ENCODE results near the gene DAPK2.

Gene DAPK2

DNA sequence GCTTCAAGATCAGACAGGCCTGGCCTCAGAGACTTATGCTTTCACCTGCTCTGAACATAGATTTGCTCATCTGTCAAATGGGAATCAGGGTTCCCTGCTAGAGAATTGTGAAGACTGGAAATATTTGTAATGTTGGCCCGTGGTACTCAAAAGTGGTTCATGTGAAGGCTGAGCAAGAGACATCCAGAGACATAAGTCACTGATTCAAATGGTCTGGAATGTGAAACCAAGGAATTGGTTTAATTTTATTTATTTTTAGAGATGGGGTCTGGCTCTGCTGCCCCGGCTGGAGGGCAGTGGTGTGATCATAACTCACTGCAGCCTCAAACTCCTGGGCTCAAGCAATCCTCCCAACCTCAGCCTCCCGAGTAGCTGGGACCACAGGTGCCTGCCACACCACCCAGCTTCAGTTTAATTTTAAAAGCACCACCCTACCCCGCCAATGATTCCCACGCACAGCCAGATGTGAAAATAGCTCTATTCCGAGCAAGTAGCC, 60.1 kb downstream of the DAPK2 start:
- H3K36me3 Mint-ChIP-seq (ENCODE audit: low read depth): peaks cover 5% of the 10 kb centered on the region
- H3K9me3 Mint-ChIP-seq: no peaks in the 10 kb centered on the region
- H3K27me3 Mint-ChIP-seq (ENCODE audit: low read depth): no peaks in the 10 kb centered on the region
- H3K4me3 Mint-ChIP-seq: no peak overlapping the region
- H3K4me1 Mint-ChIP-seq (ENCODE audit: low read depth): peaks cover 9% of the 10 kb centered on the region
- H3K27ac Mint-ChIP-seq: no peak overlapping the region

DNA sequence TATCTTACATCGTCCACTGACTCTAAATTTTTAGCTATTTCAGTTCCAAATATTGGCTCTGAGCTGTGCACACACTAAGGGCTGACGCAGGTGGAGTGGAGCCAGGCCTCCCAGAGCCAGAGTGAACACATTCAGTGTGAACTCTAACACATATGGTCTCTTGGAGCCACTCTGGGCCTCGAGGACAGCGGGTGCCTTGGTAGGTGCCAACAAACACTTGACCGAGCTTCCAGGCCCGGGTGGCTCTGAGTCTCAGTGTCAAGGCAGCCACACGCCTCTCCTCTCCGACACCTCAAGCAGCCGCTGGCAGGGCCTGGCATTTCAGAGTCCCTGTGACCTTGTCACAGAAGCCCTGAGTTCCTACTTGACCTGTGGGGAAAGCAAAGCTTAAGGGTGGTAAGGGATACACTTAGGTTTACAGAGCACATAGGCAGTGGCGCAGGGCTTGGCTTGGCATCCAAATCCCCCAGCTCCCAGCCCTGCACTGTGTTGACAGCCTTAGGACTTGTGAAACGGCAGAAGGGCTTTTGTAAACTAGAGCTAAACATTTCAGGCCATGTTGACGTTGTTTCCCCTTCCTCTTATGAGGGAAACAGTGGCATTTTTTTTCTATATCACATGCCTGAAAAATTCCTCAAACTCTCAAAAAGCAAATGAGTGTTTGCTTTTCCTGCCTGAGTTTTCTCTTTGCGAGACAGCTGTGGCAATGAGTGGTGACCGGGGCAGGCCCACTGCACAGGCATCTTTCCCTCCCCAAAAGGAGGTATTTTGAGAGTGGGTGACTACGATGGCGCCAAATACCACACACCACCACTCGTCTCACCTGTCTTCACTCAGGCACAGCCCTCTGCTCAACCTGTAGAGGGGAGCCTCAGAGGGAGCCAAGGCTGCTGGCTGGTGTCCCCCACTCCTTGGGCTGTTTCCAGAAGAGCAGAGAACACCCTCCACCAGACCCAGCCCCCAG, 60.8 kb downstream of the DAPK2 start:
- peaks cover 6% of the 10 kb centered on the region for H3K4me1 Mint-ChIP-seq (ENCODE audit: low read depth)
- H3K27me3 Mint-ChIP-seq (ENCODE audit: low read depth): no peaks in the 10 kb centered on the region
- H3K9me3 Mint-ChIP-seq: no peaks in the 10 kb centered on the region
- no peak overlapping the region for H3K4me3 Mint-ChIP-seq
- peaks cover 5% of the 10 kb centered on the region for H3K36me3 Mint-ChIP-seq (ENCODE audit: low read depth)
- H3K27ac Mint-ChIP-seq: no peak overlapping the region

DNA sequence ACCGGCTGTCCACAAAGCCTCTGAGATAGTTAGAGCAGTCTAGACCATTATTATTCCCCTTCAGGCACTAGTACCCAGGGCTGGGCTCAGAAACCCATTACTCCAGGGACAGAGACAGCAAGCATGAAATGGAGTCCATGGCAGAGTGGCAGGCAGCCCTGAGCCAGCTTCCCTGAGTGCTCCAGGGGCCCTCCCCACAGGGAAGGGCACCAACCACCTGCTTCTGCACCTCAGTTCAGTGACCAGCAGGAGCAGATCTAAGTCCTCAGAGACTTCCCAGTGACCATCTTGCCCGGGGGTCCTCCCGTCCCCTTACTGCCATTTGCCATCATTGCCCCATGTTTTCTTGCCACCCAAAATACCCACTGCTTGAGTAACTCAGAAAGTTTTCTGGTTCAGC, 62.0 kb downstream of the DAPK2 start:
- Mint-ChIP-seq H3K36me3 (ENCODE audit: low read depth) (peaks cover 5% of the 10 kb centered on the region), H3K4me3 (no peak overlapping the region), H3K4me1 (ENCODE audit: low read depth) (peaks cover 6% of the 10 kb centered on the region), H3K9me3 (no peaks in the 10 kb centered on the region), H3K27ac (no peak overlapping the region), H3K27me3 (ENCODE audit: low read depth) (no peaks in the 10 kb centered on the region)

DNA sequence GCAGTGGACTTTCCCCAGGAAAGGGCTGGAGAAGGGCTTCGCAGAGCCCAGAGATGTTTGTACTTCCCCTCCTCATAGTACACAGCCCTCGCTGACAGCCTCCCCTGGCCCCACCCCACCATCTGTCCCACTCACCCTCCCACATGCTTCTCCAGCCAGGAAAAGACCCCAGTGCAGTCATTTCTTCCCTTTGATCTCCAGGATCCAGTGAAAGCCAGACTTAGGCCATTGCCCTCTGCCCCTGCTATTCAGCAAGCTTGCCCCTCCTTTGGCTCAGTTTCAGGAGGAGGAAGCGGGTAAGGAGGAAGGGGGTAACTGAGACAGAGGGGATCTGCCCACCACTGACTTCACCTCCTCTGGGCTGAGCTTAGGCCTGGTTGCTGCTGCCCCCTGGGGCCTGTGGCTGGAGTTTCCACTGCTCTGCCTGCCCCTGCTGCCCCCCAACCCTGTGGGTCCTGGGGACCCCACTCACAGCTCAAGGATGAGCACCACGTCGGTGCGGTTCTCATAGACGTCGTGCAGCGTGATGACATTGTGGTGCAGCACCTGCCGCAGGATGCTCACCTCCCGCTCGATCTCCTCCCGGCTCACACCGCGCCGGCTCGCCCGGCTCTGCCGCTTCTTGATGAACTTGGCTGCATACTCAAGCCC, 63.1 kb downstream of the DAPK2 start:
- no peak overlapping the region for H3K4me3 Mint-ChIP-seq
- H3K4me1 Mint-ChIP-seq (ENCODE audit: low read depth): peaks cover 6% of the 10 kb centered on the region
- no peaks in the 10 kb centered on the region for H3K27me3 Mint-ChIP-seq (ENCODE audit: low read depth)
- H3K9me3 Mint-ChIP-seq: no peaks in the 10 kb centered on the region
- H3K27ac Mint-ChIP-seq: no peak overlapping the region
- H3K36me3 Mint-ChIP-seq (ENCODE audit: low read depth): peaks cover 5% of the 10 kb centered on the region

DNA sequence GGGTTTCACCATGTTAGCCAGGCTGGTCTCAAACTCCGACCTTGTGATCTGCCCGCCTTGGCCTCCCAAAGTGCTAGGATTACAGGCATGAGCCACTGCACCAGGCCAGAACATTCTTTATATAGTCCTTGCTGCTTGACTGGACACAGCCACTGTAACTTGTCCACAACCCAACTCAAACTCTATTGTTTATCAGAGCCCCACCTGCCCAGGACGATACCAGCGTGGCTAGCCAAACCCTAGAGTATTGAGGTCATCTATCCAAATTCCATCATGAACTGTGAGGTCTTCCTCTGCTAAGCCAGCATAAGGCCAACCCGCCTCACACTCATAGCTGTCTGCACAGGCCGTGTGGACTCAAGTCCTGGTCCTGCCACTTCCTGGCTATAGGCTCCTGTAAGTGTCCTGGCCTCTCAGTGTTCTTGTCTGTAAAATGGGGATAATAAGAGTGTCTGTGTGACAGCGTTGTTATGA, 63.9 kb downstream of the DAPK2 start:
- H3K27ac Mint-ChIP-seq: no peak overlapping the region

DNA sequence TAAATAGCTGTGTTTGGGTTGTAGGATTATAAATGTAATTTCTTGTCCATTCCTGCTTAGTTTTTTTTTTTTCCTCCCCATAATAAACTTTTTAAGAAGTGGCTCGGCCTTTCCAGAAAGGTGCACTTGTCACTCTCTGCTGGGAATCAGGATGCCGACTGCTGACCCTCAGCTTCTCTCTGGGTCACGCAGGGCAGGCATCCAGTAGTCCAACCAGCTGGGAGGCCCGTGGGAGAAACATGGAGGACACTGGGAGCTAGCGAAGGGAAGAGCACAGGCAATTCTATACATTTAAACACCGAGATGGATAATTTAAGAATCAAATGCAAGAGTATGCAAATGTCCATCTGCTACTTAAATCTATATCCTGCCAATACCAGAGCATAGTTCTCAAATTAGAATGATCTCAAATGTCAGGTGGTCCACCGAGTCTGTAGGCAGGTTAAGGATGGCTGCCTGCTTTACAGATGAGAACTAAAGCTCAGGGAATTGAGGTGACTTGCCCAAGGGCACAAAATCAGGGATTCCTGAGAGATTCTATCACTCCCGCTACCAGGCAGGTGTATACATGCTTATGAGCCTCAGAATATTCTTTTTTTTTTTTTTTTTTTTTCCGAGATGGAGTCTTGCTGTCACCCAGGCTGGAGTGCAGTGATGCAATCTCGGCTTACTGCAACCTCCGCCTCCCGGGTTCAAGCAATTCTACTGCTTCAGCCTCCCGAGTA, 64.5 kb downstream of the DAPK2 start:
- Mint-ChIP-seq H3K36me3 (ENCODE audit: low read depth) (peaks cover 5% of the 10 kb centered on the region), H3K4me3 (no peak overlapping the region), H3K9me3 (no peaks in the 10 kb centered on the region), H3K27ac (no peak overlapping the region), H3K27me3 (ENCODE audit: low read depth) (no peaks in the 10 kb centered on the region), H3K4me1 (ENCODE audit: low read depth) (peaks cover 4% of the 10 kb centered on the region)

More for the DNA sequence above, 63.9 kb downstream of the DAPK2 start:
- H3K36me3 Mint-ChIP-seq (ENCODE audit: low read depth): peaks cover 5% of the 10 kb centered on the region
- peaks cover 6% of the 10 kb centered on the region for H3K4me1 Mint-ChIP-seq (ENCODE audit: low read depth)
- no peak overlapping the region for H3K4me3 Mint-ChIP-seq
- no peaks in the 10 kb centered on the region for H3K27me3 Mint-ChIP-seq (ENCODE audit: low read depth)
- no peaks in the 10 kb centered on the region for H3K9me3 Mint-ChIP-seq

DNA sequence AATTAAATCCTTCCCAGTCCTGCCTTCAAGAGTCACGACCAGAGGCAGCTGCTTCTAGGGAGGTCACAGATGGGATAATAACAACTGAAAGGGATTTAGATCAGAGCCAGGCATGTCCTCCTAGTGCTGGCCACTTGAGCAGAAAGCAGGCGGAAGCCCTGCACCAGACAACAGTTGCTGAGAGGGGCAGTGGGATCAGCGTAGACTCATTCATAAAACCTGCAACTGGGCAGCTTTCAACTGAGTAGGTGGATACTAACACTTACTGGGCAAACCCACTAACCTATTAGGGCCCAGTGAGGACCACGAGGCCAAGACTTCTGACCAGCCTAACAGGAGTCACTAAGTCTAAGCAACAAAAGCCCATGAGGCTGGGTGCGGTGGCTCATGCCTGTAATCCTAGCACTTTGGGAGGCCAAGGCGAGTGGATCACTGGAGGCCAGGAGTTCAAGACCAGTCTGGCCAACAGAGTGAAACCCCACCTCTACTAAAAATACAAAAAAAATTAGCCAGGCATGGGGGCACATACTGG, 67.0 kb downstream of the DAPK2 start:
- H3K27me3 Mint-ChIP-seq (ENCODE audit: low read depth): no peaks in the 10 kb centered on the region
- no peak overlapping the region for H3K27ac Mint-ChIP-seq
- H3K4me1 Mint-ChIP-seq (ENCODE audit: low read depth): peaks cover 2% of the 10 kb centered on the region
- no peak overlapping the region for H3K4me3 Mint-ChIP-seq
- peaks cover 5% of the 10 kb centered on the region for H3K36me3 Mint-ChIP-seq (ENCODE audit: low read depth)
- no peaks in the 10 kb centered on the region for H3K9me3 Mint-ChIP-seq

DNA sequence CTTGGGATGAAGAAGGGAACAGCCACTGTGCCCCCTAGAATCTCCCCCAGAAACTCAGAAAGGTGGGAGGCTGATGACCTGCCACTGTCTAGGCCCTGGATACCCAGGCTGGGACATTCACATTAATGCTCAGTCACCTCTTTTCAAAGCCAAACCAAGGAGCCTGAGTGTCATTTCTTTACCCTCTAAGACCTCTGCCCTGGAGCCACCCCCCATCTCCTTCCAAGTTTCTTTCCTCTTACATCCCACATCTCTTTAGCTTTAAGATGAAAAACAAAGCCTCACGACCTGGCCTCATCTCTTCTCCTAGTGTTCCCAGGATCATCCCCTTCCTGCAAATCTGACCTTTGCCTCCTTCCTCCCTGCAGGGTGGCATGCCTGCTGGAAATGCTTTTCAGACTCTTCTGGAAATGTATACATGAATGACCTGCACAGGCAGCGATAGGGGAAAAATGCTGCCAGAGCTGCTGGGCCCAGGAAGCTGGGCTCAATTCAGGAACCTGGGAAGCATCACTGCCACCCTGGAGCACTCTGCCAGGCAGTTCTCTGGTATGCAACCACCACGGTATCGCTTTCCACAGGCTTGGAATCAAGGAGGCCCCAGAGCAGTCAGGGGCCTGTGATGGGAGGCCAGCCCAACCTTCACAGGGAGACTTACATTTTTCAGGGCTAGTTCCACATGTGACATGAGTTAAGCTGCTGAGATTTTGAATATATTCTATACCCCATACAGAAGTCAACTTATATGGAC, 67.6 kb downstream of the DAPK2 start:
- peaks cover 6% of the 10 kb centered on the region for H3K36me3 Mint-ChIP-seq (ENCODE audit: low read depth)
- H3K27me3 Mint-ChIP-seq (ENCODE audit: low read depth): no peaks in the 10 kb centered on the region
- no peak overlapping the region for H3K27ac Mint-ChIP-seq
- H3K9me3 Mint-ChIP-seq: no peaks in the 10 kb centered on the region
- H3K4me1 Mint-ChIP-seq (ENCODE audit: low read depth): peaks cover 2% of the 10 kb centered on the region
- H3K4me3 Mint-ChIP-seq: no peak overlapping the region

DNA sequence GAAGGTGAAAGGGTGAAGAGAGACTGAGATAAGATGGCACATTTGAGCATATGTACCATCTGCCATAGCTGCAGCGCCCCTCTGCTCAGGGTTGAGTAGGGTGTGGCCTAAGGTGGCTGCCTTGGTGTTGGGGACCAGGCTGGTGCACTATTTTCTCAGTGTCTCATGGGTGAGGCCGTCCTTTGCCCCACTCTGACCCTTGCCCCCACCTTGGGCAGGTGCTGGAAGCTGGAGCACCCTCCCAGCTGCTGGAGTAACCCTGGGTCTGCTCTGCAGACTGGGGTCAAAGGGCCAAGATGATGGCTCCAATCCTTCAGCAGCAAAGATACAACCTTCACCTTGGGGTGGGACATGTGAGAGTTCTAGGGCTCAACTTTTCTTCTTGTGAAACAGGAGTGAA, 69.2 kb downstream of the DAPK2 start:
- no peak overlapping the region for H3K27ac Mint-ChIP-seq
- H3K4me3 Mint-ChIP-seq: no peak overlapping the region
- H3K9me3 Mint-ChIP-seq: no peaks in the 10 kb centered on the region
- H3K4me1 Mint-ChIP-seq (ENCODE audit: low read depth): peaks cover 10% of the 10 kb centered on the region
- peaks cover 6% of the 10 kb centered on the region for H3K36me3 Mint-ChIP-seq (ENCODE audit: low read depth)
- H3K27me3 Mint-ChIP-seq (ENCODE audit: low read depth): no peaks in the 10 kb centered on the region

DNA sequence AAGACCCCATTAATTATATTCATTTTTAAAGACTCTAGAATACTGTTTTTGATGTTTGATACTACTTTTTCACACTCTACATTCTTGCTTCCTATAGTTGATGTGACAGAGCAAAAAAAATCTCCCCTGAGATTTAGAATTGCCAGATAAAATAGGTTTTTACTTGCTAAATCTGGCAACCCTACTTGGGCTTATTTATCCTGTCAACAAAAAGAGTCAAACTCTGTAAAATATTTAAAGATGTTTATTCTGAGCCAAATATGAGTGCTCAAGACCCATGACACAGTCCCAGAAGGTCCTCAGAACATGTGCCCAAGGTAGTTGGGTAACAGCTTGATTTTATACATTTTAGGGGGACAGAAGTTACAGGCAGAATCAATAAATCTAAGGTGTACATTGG, 72.3 kb downstream of the DAPK2 start:
- Mint-ChIP-seq H3K4me1 (ENCODE audit: low read depth) (peaks cover 35% of the 10 kb centered on the region), H3K4me3 (no peak overlapping the region), H3K27me3 (ENCODE audit: low read depth) (no peaks in the 10 kb centered on the region), H3K9me3 (no peaks in the 10 kb centered on the region), H3K27ac (no peak overlapping the region), H3K36me3 (ENCODE audit: low read depth) (peaks cover 11% of the 10 kb centered on the region)

DNA sequence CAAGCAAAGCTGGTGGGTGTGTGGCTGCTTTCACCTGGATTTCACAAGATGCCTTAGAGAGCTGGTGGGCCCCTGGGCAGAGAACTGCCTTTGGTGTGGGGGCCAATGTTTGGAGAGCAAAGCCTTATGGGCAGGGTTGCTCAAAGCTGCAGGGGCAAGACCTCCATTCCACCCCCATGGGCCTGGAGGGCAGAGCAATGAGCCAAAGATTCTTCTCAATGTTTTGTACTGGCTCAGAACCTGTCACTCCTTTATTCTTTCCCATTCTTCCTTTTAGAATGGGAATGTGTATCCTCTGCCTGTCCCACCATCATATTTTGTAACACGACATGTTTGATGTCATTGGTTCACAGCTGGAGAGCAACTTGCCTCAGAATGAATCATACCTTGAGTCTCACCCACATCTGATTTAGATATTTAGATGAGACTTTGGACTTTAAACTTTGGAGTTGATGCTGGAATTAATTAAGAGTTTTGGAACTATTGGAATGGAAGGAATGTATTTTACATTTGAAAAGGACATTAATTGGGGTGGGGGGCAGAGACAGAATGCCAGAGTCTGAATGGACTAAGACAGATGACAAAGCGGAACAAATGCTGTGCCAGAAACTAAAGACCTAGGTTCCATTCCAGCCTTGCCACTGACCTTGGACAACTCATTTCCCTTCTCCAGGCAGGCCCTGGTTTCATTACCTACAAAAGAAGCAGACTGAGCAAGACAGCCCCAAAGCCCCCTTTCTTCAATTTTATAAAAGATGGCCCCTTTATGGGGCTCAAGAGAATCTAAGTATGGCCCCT, 72.9 kb downstream of the DAPK2 start:
- no peaks in the 10 kb centered on the region for H3K27me3 Mint-ChIP-seq (ENCODE audit: low read depth)
- no peaks in the 10 kb centered on the region for H3K9me3 Mint-ChIP-seq

DNA sequence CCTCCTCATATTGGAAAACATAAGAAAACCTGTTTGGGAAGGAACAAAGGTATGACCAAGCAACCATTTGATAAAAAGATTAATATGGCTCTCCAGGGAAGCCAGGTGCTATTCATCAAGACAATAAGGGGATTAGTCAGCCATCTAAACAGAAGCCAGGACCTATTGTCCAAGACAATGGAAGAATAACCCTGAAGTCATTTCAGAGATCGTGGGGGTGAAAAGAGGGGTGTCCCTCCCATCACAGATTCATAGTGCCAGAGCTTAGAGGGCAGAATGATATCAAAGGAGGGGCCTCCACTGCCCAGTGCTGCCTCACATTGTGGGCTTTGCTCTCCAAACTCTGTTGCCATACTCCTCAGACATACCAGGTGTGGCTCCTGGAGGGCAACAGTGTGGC, 73.5 kb downstream of the DAPK2 start:
- Mint-ChIP-seq H3K36me3 (ENCODE audit: low read depth) (peaks cover 18% of the 10 kb centered on the region), H3K4me1 (ENCODE audit: low read depth) (peaks cover 45% of the 10 kb centered on the region), H3K27me3 (ENCODE audit: low read depth) (no peaks in the 10 kb centered on the region), H3K27ac (peak overlapping the region; percentile 98), H3K4me3 (no peak overlapping the region), H3K9me3 (no peaks in the 10 kb centered on the region)

More for the DNA sequence above, 72.9 kb downstream of the DAPK2 start:
- Mint-ChIP-seq H3K4me1 (ENCODE audit: low read depth) (peaks cover 41% of the 10 kb centered on the region), H3K27ac (no peak overlapping the region), H3K36me3 (ENCODE audit: low read depth) (peaks cover 16% of the 10 kb centered on the region), H3K4me3 (no peak overlapping the region)

DNA sequence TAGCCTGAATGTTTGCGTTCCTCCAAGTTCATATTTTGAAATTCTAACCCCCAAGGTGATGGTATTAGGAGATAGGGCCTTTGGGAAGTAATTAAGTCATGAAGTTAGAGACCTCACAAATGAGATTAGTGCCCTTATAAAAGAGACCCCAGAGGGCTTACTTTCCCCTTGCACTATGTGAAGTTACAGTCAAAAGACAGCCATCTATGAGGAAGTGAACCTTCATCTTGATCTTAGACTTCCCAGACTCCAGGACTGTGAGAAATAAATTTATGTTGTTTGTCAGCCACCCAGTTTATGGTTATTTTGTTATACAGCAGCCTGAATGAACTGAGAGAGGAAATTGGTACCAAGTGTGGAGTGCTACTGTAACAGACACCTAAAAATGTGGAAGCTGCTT, 74.4 kb downstream of the DAPK2 start:
- H3K9me3 Mint-ChIP-seq: no peaks in the 10 kb centered on the region
- H3K27me3 Mint-ChIP-seq (ENCODE audit: low read depth): no peaks in the 10 kb centered on the region
- peaks cover 18% of the 10 kb centered on the region for H3K36me3 Mint-ChIP-seq (ENCODE audit: low read depth)
- peak overlapping the region; percentile 74 for H3K4me3 Mint-ChIP-seq
- H3K4me1 Mint-ChIP-seq (ENCODE audit: low read depth): peaks cover 48% of the 10 kb centered on the region
- H3K27ac Mint-ChIP-seq: peak overlapping the region; percentile 98

Measured in T-helper 1 cell treated with Interleukin-12 subunit alpha and Interleukin-12 subunit beta and Interleukin-4 antibody, amounts not matched to agents 30 μg/mL and 1 μg/mL, for 36 hours (primary cell).